ENCODE data around the gene PRICKLE2.

GRCh38 chr3:64163755-64164148 lies 61.5 kb downstream of the PRICKLE2 start:
- TF ChIP-seq CTCF (conservative IDR thresholded peaks at IDR 0.05; ENCODE audit: low read depth in 2 of 2): no peak
- TF ChIP-seq EZH2 (IDR thresholded peaks at IDR 0.05; ENCODE audit: low read depth, unreplicated experiment): no peak
- no peak for TF ChIP-seq POLR2AphosphoS5 (IDR thresholded peaks at IDR 0.05; ENCODE audit: low read depth)
- TF ChIP-seq, protein P1, sequence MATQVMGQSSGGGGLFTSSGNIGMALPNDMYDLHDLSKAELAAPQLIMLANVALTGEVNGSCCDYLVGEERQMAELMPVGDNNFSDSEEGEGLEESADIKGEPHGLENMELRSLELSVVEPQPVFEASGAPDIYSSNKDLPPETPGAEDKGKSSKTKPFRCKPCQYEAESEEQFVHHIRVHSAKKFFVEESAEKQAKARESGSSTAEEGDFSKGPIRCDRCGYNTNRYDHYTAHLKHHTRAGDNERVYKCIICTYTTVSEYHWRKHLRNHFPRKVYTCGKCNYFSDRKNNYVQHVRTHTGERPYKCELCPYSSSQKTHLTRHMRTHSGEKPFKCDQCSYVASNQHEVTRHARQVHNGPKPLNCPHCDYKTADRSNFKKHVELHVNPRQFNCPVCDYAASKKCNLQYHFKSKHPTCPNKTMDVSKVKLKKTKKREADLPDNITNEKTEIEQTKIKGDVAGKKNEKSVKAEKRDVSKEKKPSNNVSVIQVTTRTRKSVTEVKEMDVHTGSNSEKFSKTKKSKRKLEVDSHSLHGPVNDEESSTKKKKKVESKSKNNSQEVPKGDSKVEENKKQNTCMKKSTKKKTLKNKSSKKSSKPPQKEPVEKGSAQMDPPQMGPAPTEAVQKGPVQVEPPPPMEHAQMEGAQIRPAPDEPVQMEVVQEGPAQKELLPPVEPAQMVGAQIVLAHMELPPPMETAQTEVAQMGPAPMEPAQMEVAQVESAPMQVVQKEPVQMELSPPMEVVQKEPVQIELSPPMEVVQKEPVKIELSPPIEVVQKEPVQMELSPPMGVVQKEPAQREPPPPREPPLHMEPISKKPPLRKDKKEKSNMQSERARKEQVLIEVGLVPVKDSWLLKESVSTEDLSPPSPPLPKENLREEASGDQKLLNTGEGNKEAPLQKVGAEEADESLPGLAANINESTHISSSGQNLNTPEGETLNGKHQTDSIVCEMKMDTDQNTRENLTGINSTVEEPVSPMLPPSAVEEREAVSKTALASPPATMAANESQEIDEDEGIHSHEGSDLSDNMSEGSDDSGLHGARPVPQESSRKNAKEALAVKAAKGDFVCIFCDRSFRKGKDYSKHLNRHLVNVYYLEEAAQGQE (IDR thresholded peaks at IDR 0.05; ENCODE audit: unreplicated experiment): no peak
- no peak for TF ChIP-seq EZH2phosphoT487 (IDR thresholded peaks at IDR 0.05; ENCODE audit: unreplicated experiment)
- TF ChIP-seq CREB1 (CRISPR knock-in tag; IDR thresholded peaks at IDR 0.05; ENCODE audit: low read depth): no peak
- TF ChIP-seq ZNF114 (CRISPR knock-in tag; IDR thresholded peaks at IDR 0.05): no peak

All from GM23338 (cell line).